Astrocyte of the spinal cord (primary cell): ENCODE data around the gene FDXACB1.

Source experiments
- DNase-seq: peaks from one replicate; pipeline ENCODE4 v3.0.0; 2011; ENCODE audit warnings: low read depth, low spot score
- H3K4me3 ChIP-seq: 2 replicates; pipeline ENCODE4 v1.5.1; 2011; ENCODE audit warnings: low read depth, mild to moderate bottlenecking, low read length, moderate library complexity
- CTCF ChIP-seq: IDR thresholded peaks from 2 replicates; pipeline ENCODE4 v1.5.1; 2012; ENCODE audit warnings: low read depth, mild to moderate bottlenecking, low read length, inconsistent platforms
- in situ Hi-C: cut with HindIII; loops from 2 replicates; pipeline ENCODE4 v1.10.0; 2017; ENCODE audit warnings: low sequenced_read_pairs

Gene FDXACB1

DNA sequence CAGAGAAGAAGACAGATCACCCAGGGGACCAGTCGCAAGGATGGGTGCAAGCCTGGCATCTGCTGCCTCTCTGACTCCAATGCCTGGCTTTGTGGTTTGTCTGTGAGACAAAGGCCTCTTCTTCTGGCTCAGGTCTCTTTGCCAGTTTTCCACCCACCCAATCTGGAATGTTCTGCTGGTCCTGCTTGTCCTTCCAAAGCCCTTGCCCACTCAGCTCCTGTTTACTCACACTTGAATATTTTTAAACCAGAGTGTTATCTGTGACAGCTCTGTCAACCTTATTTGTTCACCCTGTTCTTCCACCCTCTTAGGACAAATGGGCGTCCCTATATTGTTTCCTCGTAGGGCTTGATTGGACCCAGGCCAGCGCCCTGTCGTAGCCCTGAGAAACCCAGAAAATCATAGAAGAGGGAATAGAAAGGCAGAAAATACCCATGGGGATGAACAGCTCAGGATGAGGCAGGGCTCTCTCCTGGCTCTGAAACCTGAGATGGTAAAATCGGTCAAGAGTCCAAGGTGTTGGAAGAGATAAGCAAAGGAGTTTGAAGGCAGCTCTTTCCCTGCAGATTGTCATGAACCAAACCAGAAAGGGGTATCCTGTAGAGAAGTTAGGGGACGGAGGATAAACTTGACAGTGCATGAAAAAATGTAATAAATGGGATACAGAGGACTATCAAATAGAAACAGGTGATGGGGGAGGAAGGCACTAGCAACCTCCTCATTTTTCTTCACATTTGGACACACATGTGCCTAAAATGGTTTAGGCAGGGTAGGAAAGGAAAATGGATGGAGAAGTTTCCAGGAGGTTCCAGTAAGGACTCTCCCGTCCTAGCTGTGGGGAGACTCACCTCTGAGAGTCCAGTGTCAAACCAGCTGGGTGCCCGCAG, 32.0 kb upstream of the FDXACB1 start:
- DNase-seq = no peak
- TF ChIP-seq CTCF = no peak
- in situ Hi-C loops = no loop called here
- no peak overlapping the region for H3K4me3 ChIP-seq

DNA sequence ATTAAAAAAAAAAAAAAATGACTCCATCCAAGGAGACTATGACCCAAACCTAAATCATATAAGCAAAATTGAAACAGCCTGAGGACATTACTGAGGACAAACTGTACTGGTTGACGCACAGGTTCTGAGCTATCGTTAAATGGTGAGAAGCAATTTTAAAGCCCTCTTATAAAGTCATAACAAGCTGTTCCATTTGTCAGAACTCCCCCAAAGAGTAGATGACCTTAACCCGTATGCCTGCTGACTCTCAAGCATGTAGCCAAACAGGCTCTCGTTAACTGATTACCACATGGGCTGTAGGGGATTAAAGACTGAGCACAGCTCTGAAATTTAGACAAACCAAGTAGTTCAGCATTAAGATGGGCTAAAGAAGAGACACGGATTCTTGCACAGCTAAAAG, 30.4 kb upstream of the FDXACB1 start:
- no peak for DNase-seq
- TF ChIP-seq CTCF = no peak
- in situ Hi-C loops = no loop called here
- no peak overlapping the region for H3K4me3 ChIP-seq

- DNase-seq = no peak
- in situ Hi-C loops = no loop called here
- H3K4me3 ChIP-seq = no peak overlapping the region
- TF ChIP-seq CTCF = no peak
These were observed 29.8 kb upstream of the FDXACB1 start for GRCh38 chr11:111908639-111909305.

DNA sequence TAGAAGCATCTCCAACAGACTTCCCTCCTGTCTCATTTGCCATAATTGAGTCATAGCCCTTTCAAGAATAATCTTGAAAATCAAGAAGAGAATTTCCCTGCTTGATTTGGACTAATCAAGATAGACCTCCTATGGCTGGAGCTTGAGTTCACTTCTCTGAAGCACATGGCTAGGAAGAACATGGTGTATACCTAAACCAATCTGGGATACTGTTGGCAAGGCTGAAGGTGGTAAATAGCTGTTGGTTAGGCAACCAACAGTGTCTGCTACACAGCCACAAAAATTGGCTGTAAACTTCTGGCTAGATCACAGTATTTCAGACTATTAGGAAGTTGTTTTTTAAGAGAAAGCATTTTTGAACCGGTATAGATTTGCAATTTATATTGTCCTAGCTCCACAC, 27.7 kb upstream of the FDXACB1 start:
- no peak for DNase-seq
- TF ChIP-seq CTCF = no peak
- in situ Hi-C loops = no loop called here
- H3K4me3 ChIP-seq = no peak overlapping the region

GRCh38 chr11:111905411-111905810, 26.4 kb upstream of the FDXACB1 start:
- TF ChIP-seq CTCF = no peak
- DNase-seq = no peak
- H3K4me3 ChIP-seq = no peak overlapping the region
- in situ Hi-C loops = no loop called here

DNA sequence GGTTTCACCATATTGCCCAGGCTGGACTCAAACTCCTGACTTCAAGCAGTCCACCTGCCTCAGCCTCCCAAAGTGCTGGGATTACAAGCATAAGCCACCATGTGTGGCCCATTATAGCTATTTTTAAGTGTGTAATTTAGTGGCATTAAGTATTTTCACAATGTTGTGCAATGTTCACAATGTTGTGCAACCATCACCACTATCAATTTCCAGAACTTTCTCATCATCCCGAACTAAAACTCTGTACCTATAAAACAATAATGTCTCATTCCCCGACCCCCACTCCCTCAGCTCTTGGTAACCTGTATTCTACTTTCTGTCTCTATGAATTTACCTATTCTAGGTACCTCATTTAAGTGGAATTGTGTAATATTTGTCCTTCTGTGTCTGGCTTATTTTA, 7.9 kb upstream of the FDXACB1 start:
- in situ Hi-C loops = no loop called here
- no peak for DNase-seq
- no peak overlapping the region for H3K4me3 ChIP-seq
- no peak for TF ChIP-seq CTCF
